Stimulated activated CD8-positive, alpha-beta memory T cell treated with anti-CD3 and anti-CD28 coated beads, Interleukin-15, amount 100 ng/mL, for 1 hour (primary cell): ENCODE results near the gene TMA16.
"Not testable (repeated sequence)": the region's sequence is repeated elsewhere in the genome, so short reads cannot be mapped to it uniquely, and the experiment has no call there.

Experiments
- DNase-seq: peaks from one replicate; pipeline ENCODE4 v3.0.0-alpha.2; 2020; ENCODE audit warnings: low read depth

TMA16 gene

DNA sequence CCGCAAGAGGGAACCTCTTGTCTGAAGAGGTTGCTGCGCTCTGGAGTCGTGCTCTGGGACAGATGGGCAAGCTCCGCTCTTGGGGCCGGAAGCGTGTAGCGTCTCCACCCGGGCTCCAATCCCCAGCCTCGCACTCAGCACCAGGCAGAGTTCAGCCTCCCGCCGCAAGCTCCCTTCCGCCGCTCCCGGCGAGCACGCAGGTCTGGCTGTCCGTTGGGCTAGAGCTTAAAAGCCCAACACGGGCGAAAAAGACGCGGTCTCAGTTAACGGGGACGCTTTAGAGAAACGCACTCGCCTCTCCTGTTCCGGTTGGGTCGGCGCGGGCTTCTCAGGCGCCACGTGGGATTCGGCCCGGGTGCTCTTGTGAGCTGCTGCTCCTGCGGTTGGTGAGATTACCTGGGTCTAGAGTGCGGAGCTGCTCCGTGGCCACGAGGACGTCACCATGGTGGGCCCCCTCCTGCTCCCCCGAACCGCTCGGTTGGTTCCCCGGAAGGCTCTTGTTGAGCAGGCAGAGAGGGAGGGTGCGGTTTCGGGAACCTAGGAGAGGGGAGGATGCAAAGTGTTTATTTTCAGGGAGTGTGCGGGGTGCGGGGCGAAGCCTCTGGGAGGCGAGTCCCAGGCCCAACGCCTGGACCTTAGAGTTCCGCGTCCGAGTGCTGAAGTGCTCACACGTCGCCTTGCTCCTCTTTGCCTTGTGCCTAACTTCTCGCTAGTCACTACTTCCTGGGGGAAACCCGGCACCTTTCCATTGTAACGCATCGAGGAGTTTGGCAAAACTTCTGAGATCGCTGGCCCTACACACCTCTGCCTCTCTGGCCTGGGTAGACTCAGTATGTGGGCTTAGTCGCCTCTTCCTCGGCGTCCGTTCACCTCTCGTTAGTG is at the start of gene TMA16:
TMA16 (plus strand) TSS at position 331 of the 882 bp plus-strand sequence; CDS start at position 443, 112 bp downstream.
- DNase-seq: peak; percentile 55

DNA sequence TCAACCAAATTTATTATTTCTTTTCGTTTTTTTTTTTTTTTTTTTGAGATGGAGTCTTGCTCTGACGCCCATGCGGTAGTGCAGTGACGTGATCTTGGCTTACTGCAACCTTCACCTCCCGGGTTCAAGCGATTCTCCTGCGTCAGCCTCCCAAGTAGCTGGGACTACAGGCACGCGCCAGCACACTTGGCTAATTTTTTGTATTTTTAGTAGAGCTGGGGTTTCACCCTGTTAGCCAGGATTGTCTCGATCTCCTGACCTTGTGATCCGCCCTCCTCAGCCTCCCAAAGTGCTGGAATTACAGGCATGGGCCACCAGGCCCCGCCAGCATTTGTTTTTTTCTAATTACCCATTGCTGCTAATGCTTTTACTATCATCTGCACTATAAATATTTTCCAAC is 47.5 kb upstream of the TMA16 start:
- DNase-seq: not testable (repeated sequence)

DNA sequence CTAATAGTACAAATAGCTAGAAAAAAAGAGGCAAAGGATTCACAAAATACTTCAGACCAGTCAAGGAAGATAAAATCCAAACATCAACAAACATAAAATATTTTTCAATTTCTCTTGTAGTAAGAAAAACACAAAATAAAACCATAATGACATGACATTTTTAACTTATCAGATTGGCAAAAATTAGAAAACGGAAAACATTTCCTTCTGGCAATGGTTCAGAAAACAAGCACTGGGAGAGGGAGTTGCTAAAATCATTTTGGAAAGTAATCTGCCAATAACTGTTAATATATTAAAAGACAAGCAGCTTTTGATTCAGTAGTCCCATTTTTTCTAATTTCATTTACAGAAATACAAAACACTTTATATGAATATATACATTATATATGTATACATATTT is 47.0 kb upstream of the TMA16 start:
- no peak for DNase-seq

GRCh38 chr4:163448540-163449203 is 45.8 kb upstream of the TMA16 start:
- no peak for DNase-seq

DNA sequence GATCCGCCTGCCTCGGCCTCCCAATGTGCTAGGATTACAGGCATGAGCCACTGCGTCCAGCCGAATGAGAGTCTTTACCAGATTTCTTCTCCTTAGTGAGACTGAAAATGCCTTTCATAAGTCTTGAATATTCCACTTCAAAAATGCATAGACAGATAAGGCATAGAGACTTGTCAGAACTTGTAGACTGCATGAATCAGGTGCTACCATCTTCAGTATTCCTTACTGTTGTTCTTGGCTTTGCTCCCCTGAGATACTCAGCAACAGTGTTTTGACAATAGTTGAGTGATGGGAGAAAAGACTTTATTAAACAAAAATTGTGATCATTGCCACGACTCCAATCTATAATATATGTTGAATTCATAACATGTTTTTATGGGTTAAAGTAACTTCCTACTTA is 31.9 kb upstream of the TMA16 start:
- DNase-seq: no peak

- DNase-seq: no peak
Measured at GRCh38 chr4:163467082-163467770, 27.3 kb upstream of the TMA16 start.

GRCh38 chr4:163470391-163470790 is 24.1 kb upstream of the TMA16 start:
- DNase-seq: no peak

GRCh38 chr4:163473130-163473529 is 21.4 kb upstream of the TMA16 start:
- no peak for DNase-seq

DNA sequence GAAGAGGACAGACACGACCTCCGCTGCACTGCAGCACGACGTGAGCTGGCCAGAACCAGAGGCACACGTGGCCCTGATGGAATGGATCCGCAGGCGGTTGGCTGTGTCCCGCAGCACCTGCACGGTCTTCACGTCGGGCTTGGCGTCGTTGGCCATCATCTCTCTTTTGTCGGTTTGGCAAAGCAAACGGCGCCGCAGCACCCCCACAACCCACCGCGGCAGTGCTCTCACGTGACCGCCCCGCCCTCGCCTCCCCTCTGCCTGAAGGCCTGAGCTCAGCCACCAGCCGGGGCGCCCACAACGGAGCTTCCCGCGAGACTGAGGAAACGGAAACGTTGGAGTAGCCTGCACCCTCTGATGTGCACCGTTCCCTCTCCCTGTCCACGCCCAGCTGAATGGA is 20.9 kb upstream of the TMA16 start, which contains the start of gene TKTL2:
TKTL2 (minus strand) TSS at position 179 of the 400 bp plus-strand sequence; CDS start at position 159, 20 bp downstream.
- DNase-seq: no peak

GRCh38 chr4:163474027-163474426 is 20.5 kb upstream of the TMA16 start:
- no peak for DNase-seq

- DNase-seq: no peak
Measured at GRCh38 chr4:163476761-163477438, 17.6 kb upstream of the TMA16 start.

DNA sequence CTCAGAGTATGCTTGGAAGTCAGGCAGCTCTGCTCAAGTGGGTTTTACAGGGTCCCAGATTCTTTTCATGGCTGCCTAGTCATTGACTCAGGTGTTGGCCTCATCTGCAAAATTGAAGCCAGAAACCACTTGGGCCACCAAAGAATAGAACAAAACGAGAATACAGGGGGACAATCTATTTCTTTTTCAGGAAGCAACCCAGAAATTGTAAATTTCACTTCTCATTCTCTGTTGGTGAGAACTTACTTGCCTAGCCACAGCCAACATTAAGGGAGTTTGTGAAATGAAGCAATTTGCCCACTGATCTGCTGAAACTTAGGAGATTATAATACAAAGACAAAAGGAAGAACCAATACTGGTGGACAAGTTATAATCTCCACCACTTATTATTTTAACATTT is 12.3 kb upstream of the TMA16 start:
- DNase-seq: no peak

GRCh38 chr4:163484906-163485305 is 9.6 kb upstream of the TMA16 start:
- peak; percentile 34 for DNase-seq

DNA sequence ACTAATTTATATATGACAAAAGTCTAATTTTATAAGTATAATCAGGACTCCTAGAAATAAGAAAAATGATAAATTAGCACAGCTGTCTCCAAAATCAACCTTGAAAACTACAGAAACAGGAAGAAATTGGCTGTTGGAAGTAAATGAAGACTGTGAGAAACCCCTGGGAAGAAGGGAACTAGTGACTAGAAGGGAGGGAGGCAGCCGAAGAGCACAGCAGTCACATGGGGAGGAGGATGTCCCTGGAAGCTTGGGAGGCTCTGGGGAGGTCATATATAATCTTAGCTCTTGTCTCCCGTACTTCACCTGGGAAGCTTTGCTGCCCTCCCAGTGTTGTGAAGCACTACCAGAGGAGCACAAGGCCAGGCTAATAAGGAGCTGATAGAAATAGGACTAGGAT is 8.9 kb upstream of the TMA16 start:
- DNase-seq: no peak

- DNase-seq: no peak
Measured at GRCh38 chr4:163486321-163486720, 8.2 kb upstream of the TMA16 start.

DNA sequence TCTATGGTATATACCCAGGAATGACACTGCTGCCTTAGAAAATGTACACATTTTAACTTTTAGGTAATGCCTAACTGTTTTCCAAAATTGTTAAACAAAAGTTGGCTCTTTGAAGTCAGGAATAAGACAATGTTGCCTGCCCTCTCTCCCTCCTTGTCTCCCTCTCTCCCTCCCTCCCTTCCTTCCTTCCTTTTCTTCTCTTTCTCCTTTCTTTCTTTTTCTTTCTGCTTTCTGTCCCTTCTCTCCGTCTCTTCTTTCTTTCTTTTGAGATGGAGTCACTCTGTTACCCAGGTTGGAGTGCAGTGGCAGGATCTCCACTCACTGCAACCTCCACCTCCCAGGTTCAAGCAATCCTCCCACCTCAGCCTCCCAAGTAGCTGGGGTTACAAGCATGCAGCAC is 4.6 kb upstream of the TMA16 start:
- no peak for DNase-seq

GRCh38 chr4:163492951-163493504 is 1.5 kb upstream of the TMA16 start:
- no peak for DNase-seq

DNA sequence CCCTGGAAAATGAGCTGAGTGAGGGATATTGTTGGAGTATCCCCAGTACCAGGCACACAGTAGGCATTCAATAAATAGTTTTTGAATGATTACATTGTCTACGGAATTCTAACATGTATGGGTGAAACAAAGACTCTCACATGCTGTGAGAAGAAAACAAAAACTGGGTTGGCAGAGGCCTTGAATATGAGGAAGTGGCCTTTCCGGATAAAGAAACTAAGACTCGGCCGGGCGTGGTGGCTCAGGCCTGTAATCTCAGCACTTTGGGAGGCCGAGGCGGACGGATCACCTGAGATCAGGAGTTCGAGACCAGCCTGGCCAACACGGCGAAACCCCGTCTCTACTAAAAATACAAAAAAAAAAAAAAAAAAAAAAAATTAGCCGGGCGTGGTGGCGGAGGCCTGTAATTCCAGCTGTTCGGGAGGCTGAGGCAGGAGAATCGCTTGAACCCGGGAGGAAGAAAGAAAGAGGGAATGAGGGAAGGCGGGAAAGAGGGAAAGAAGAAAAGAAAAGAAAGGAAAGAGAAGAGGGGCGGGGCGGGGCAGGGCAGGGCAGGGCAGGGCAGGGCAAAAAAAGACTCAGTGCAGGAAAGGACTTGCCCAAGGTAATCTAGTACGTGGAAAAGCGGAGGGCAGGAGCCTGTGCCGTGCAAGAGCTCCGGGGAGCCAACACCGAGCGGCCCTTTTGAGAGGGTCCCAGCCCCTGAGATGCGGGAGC is 689 bp upstream of the TMA16 start:
- no peak for DNase-seq

DNA sequence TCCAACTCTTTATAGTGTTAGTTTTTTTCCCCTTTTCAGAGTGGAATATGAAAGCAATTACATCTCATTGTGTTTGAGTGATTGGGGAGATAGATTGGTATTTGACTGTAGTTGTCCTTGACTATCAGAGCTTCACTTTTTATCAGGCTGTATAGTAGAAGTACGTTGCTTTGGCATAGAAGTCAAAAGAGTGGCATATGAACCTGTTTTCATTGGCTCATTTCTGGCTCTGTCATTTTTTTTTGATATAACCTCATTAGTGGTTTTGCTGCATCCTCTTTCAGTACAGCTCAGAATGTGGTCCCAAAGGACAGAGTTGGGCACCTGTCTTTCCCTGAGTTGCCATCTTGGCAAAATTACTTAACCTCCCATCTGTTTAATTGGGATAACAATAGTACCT is 1.4 kb downstream of the TMA16 start:
- no peak for DNase-seq

DNA sequence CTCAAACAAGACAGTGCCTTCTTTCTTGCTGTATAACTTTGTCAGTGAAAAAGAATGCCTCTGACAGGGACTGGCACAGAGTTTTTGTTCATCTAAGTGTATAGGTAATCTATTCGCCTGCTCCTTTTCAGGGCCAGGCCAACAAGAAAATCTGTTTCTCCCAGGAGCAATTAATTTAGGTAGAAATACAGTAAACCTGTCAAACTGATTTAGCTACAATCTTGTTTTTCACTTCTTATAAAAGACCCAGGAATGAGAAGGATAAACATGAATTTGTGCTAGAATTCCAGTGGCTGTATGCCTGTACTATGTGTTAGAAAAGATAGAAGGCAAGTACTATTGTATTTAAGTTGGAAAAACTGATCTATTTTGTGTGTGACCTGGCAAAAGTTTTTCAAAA is 6.1 kb downstream of the TMA16 start:
- DNase-seq: no peak

- no peak for DNase-seq
Measured at GRCh38 chr4:163505374-163505773, 10.9 kb downstream of the TMA16 start.
